H54 (cell line): ENCODE results near the gene TRAF2.

Source experiments
- DNase-seq: peaks from one replicate; pipeline ENCODE4 v3.0.0; 2011; ENCODE audit warnings: low spot score, mixed read lengths; ENCODE audit not compliant: insufficient read length
- FAIRE-seq: peaks from 3 replicates; lab custom pipeline; 2011; peaks lifted over from hg19 to GRCh38; lab: Jason Lieb, UNC
- POLR2A ChIP-seq: IDR thresholded peaks from 2 replicates; pipeline ENCODE4 v1.6.1; 2011; ENCODE audit warnings: low read depth, mild to moderate bottlenecking, low read length

TRAF2 gene

DNA sequence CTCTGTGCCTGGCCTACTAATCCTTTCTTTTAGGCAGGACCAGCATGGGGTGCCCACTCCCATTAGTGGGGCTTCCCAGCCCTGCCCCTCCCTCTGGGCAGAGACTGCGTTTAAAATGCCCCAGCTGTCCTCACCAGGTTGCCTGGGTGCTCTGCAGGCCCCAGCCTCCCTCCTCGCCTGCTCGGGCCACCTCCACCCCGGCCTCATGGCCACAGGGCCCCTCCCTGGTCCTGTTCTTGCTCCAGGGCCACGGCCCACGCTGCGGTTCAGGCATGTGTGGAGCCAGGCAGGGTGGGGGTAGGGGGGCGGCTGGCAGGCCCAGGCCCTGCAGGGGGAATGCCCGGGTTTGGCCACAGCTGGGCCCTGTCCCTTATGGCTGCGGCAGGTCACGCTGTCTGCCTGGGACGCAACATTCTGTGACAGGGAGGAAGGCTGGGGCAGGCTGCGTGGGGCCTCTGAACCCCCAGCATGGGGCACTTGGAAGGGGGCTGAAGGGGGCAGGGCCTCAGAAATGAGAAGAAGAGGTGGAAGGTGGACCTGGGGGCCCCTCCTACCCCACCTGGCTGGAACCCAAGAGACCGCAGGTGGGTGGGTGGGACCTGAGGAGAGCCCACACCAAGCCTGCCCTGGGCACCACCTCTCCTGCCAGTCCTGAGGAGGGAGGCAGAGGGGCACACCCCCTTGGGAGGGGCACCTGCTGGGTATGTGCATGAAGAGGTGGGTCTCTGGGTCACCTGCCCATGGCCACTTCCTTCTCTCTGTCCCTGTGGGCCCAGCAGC is 65.4 kb downstream of the TRAF2 start, which contains the start of gene LCN12:
Gene LCN12, plus strand, starts transcription at position 733 of the 780 bp plus-strand sequence. CDS start 55 bp downstream, outside the sequence.
- no peak for TF ChIP-seq POLR2A
- no peak for FAIRE-seq
- no peak for DNase-seq

DNA sequence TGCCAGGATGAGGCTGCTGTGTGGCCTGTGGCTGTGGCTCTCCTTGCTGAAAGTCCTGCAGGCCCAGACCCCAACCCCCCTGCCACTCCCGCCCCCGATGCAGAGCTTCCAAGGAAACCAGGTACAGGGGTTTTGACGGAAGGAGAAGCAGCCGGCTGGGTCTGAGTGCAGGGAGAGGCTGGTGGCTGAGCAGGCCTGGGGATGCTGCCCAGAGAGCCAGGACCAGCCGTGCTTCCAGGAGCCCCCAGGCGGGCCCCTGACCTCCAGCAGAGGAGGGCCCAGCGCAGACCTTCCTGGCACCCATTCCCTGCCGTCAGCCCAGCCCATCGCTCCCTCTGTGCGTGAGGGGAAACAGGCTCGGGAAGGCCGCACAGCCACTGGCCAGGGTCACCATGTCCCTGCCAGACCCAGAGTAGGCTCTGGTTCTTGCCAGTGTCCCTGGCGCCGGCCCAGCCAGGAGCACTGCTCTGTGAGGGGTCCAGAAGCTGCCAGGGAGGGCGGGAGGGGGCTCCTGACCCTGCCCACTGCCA is 66.1 kb downstream of the TRAF2 start:
- FAIRE-seq (no peak), DNase-seq (no peak)
- no peak for TF ChIP-seq POLR2A

DNA sequence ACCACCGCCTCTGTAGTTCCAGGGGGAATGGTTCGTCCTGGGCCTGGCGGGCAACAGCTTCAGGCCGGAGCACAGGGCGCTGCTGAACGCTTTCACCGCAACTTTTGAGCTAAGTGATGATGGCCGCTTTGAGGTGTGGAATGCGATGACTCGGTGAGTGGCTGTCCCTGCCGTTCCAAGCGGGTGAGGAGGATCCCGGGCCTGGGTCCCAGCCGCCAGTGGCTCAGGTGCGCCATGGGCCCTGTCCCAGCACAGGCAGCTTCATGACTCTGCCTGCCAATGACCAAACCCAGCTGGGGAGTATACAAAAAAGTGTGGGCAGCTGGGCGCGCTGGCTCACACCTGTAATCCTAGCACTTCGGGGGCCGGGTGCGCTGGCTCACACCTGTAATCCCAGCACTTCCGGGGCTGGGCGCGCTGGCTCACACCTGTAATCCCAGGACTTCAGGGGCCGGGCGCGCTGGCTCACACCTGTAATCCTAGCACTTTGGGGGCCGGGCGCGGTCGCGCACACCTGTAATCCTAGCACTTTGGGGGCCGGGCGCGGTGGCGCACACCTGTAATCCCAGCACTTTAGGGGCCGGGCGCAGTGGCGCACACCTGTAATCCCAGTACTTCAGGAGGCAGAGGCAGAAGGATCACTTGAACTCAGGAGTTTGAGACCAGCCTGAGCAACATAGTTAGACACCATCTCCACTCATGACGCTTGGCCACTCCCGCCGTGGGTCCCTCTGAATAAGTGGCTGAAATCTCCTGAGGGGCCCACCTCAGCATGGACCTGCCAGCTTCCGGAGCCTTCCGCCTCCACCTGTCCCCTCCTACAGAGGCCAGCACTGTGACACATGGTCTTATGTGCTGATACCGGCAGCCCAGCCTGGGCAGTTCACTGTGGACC is 66.8 kb downstream of the TRAF2 start:
- no peak for FAIRE-seq
- TF ChIP-seq POLR2A: no peak
- no peak for DNase-seq

DNA sequence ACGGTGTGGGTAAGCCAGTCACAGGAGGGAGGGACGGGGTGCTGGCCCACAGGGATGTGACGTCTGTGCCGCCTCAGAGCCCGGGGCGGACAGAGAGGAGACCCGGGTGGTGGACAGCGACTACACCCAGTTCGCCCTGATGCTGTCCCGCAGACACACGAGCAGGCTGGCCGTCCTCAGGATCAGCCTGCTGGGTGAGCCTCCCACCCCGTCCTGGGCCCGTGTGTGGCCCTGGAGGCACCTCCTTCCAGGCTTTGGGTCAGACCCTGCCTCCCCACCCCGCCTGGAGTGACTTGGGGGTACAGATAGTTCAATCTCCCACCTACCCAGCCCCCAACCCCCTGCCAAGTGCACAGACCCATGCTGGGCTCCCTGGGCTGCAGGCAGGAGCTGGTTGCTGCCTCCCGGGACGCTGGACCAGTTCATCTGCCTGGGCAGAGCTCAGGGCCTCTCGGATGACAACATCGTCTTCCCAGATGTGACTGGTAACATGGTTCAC is 67.5 kb downstream of the TRAF2 start:
- DNase-seq (no peak), FAIRE-seq (no peak)
- TF ChIP-seq POLR2A: no peak

DNA sequence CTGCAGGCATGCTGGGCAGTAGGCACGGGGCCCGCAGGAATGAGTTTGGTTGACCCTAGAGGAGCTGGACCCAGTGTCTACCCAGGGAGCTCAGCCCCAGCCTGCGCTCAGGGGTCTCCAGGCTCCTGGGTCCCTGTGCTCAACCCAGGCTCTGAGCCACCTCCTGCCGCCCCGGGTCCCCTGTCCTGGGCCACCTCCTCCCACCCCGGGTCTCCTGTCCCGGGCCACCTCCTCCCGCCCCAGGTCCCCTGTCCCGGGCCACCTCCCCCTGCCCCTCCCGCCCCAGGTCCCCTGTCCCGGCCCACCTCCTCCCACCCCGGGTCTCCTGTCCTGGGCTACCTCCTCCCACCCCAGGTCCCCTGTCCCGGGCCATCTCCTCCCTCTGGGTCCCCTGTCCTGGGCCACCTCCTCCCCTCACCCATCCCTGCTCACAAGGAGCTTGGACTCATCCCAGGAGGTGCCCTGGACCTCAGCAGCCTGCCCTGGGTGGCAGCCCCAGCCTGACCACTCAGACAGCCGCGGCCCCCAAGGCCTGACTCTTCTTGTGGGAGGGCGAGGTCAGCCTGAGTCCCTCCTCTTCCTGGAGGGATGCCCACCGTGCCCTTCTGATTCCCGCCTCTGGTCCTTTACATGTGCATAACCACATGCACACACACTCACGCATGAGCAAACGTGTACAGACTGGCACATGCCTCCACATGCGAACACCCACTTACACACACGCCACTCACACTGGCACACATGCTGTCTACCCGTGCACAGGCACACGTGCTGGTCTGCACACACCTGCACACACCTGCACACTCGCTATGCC is 68.2 kb downstream of the TRAF2 start:
- DNase-seq: no peak
- no peak for TF ChIP-seq POLR2A
- no peak for FAIRE-seq

DNA sequence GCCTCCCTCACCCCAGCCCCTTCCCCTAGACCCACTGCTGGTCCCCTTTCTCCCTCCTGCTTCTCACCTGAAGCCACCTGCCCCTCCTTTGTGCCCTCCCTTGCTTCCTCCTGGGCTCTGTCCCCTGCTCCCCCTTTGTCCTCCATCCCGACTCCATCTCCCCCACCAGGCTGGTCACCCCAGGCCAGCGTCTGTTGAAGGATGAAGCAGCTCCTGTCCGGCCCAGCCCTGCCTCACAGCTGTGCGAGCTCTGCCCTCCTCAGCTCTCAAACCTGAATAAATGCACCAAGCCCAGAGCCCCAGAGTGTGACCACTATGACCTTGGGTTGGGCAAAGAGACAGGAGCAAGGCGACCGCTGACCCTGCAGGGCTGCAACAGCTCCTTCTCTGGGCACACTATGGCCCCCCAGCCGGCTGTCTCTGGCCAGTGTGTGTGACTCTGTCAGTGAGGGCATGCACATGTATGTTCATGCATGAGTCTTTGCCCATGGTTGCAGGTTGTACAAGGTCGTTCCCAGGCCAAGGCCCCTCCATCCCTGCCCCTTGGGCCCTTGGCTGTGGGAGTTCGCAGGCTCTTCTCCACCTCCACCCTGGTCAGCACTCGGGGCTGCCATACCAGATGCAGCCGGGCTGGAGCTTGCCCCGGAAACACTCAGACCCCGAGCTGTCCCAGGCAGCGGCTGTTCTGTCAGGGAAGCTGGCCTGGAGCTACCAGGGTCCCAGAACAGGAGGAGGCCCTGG is 69.1 kb downstream of the TRAF2 start:
- no peak for TF ChIP-seq POLR2A
- no peak for DNase-seq
- FAIRE-seq: no peak

DNA sequence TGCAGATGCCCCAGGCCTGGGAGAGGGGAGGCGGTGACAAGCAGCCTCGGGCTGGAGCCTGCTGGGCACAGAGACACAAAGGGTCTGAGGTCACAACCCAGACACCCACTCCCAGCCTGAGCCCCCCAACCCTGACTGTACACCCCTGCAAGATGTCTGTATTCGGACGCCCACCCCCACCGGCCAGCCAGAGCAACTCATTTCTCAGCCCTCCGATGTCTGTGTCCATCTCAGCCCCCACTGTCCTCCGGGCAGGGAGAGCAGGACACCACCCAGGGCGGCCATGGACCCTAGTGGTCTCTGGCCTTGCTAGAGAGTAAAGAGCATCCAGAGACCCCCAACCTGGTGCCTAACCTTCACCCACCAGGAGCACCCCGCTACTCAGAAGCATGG is 69.6 kb downstream of the TRAF2 start:
- FAIRE-seq (no peak), DNase-seq (no peak)
- no peak for TF ChIP-seq POLR2A

DNA sequence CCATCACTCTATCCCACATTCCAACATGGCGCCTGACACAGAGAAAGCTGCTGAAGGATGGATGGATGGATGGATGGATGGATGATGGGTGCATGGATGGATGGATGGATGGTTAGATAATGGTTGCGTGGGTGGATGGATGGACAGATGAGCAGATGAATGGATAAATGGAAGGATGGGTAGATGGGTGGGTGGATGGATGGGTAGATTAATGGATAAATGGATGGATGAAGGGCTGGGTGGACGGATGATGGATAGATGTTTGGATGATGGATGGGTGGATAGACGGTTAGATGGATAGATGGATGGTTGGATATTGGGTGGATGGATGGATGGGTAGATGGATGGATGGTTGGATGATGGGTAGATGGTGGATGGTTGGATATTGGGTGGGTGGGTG is 70.3 kb downstream of the TRAF2 start:
- no peak for FAIRE-seq
- no peak for TF ChIP-seq POLR2A
- DNase-seq: no peak

DNA sequence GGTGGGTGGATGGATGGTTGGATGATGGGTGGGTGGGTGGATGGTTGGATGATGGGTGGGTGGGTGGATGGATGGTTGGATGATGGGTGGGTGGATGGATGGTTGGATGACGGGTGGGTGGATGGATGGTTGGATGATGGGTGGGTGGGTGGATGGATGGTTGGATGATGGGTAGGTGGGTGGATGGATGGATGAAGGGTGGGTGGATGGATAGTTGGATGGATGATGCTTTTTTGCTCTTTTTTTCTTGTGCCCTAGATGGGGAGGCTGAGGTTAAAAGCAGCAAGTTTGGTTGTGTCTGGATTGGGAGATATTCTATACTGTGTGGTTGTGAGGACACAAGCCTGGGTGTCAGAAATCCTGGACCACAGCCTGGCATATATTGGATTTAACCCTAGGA is 71.1 kb downstream of the TRAF2 start:
- no peak for FAIRE-seq
- TF ChIP-seq POLR2A: no peak

DNA sequence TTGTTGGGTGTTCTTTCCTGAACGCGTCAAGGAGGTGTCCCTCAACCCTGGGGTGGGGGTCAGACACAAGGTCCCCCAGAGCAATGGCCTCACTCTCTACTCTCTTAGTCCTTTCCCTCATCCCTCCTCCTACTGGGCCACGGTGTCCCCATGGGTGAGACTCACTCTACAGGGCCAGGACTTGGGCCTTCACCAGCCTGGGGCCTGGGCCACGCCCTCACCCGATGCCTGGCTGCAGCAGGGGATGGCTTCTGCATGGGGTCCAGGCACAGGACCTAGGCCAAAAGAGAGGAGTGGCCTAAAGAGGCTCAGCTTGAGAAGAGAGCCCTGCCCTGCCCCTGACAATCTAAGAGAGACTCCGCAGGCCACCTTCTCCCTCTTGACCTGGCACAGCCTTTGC is 71.6 kb downstream of the TRAF2 start:
- TF ChIP-seq POLR2A: no peak
- FAIRE-seq (no peak), DNase-seq (no peak)

More for the DNA sequence above, 71.1 kb downstream of the TRAF2 start:
- no peak for DNase-seq

DNA sequence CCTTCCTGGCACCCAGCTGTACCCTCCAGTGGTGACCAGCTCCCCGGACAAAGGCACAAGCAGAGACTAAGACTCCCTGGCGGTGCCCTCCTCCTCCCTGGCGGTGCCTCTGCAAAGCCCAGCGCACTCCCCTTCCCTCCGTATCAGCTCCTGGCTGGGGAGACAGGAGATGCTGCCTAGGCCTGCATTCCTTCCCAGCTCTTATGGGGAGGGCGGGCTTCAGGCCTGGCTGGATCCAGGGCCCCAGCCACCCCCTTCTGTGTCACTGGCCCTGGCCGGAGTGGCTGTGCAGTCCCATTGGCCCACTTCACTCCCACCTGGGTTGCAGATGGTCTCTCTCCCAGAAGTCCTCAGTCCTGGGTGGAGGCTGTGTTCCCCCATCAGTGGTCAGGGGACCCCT is 72.2 kb downstream of the TRAF2 start:
- DNase-seq (no peak), FAIRE-seq (no peak)
- TF ChIP-seq POLR2A: no peak
